Epithelial cell of proximal tubule (primary cell): ENCODE data around the gene LRRC34. TPM values are rescaled to one million over a fixed set of nuclear protein-coding genes. Genes with fewer than 3 reads are reported as not detected.
A peak's percentile ranks its signal among the peaks of the same experiment; 100 is the strongest.

ENCODE experiments used
- DNase-seq: peaks from one replicate; pipeline ENCODE4 v3.0.0-alpha.2; 2011; ENCODE audit warnings: low read depth
- H3K4me3 ChIP-seq: 2 replicates; pipeline ENCODE4 v1.5.1; 2011; ENCODE audit warnings: low read depth, mild to moderate bottlenecking, low read length
- CTCF ChIP-seq: conservative IDR thresholded peaks from 2 replicates; pipeline ENCODE4 v1.5.1; 2012; ENCODE audit warnings: low read depth, mild to moderate bottlenecking, low read length
- total RNA-seq: library from RNA; depleted of rRNA; stranded (reverse); fragments of >200 nt; gene quantifications from 2 replicates; pipeline ENCODE4 v1.2.3, GENCODE V29; 2015

Gene LRRC34
- total RNA-seq, 1 donor from 2014 or later: 17.1 TPM

GRCh38 chr3:169780742-169781141 lies 32.0 kb downstream of the LRRC34 start:
- DNase-seq: no peak
- no peak for TF ChIP-seq CTCF

DNA sequence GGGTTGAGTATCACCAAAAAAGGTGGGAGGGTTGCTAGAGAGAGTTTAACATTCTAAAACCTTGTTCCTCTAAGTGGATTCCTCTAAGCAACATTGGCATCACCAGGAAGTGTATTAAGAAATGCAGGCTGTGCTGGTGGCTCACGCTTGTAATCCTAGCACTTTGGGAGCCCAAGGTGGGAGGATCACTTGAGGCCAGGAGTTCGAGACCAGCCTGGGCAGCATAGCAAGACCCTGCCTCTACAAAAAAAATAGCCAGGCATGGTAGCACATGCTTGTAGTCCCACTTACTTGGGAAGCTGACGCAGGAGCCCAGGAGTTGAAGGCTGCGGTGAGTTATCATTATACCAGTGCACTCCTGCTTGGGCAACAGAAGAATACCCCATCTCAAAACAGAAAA lies 34.9 kb downstream of the LRRC34 start:
- DNase-seq: no peak
- H3K4me3 ChIP-seq: no peak overlapping the region
- no peak for TF ChIP-seq CTCF

More at GRCh38 chr3:169780742-169781141, 32.0 kb downstream of the LRRC34 start:
- H3K4me3 ChIP-seq: no peak overlapping the region

DNA sequence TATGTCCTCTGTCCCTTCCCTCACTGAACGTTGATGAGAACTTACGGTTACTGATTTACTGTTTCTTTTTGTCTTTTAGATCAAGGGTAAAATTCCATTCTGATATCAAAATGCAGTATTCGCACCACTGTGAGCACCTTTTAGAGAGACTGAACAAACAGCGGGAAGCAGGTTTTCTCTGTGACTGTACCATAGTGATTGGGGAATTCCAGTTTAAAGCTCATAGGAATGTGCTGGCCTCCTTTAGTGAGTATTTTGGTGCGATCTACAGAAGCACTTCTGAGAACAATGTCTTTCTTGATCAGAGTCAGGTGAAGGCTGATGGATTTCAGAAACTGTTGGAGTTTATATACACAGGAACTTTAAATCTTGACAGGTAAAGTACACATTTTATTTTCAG lies 38.5 kb downstream of the LRRC34 start:
- TF ChIP-seq CTCF: no peak
- H3K4me3 ChIP-seq: peak overlapping the region; percentile 89
- no peak for DNase-seq

- DNase-seq: no peak
- TF ChIP-seq CTCF: no peak
Measured at GRCh38 chr3:169772897-169773816, 39.5 kb downstream of the LRRC34 start, which contains the start of gene MYNN. MYNN (plus strand) TSS chr3:169773396; CDS start chr3:169774296, 900 bp downstream.

DNA sequence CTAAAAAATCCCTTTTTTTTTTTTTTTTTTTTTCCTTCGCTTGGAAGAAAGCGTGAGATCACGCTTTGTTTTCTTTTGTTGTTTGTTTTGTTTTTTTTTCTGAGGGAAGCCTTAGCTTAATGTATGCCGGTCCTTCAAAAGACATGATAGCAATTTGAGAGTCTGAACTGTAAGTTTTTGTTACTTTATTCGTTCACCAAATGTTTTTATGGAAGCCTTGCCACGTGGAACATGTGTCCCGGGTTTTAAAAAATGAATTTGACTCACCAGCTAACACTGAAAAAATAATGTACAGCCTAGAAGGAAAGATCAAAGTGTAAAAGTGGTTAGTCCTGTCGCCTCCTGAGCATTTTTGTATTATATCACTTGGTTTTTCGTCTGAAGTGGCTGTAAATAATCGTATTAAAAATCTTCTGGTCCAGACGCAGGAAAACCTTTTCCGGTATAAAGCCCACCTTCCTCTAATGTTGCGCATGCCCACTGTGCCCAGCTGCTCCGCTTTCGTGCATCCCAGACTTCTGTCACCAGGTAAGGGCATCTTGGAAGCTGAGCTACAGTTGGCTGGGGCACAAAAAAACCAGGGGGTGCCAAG lies 40.3 kb downstream of the LRRC34 start:
- no peak for DNase-seq
- peak overlapping the region; percentile 89 for H3K4me3 ChIP-seq
- TF ChIP-seq CTCF: no peak

More at GRCh38 chr3:169772897-169773816, 39.5 kb downstream of the LRRC34 start, which contains the start of gene MYNN:
- peak within 1 kb of the TSS; percentile 89 for H3K4me3 ChIP-seq

- DNase-seq: no peak
- H3K4me3 ChIP-seq: peak overlapping the region; percentile 89
- TF ChIP-seq CTCF: no peak
Measured at GRCh38 chr3:169771497-169772304, 41.0 kb downstream of the LRRC34 start.
